ENCODE results near the gene CYSRT1.
"Not testable (repeated sequence)": the region's sequence is repeated elsewhere in the genome, so short reads cannot be mapped to it uniquely, and the experiment has no call there.

CYSRT1 gene

DNA sequence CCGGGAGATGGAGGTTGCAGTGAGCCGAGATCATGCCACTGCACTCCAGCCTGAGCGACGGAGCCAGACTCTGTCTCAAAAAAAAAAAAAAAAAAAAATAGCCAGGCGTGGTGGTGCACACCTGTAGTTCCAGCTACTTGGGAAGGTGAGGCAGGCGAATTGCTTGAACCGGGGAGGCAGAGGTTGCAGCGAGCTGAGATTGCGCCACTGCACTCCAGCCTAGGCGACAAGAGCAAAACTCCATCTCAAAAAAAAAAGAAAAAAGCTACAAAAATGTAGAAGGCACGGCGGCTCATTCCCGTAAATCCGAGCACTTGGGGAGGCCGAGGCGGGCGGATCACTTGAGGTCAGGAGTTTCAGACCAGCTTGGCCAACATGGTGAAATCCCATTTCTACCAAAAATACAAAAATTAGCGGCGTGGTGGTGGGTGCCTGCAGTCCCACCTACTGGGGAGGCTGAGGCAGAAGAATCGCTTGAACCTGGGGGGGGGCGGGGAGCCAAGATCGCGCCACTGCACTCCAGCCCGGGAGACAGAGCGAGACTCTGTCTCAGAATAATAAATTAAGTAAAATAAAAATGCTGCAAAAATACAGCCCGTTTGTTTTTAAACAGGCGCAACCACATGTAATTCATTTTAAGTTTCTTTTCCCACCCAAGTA, 14.7 kb downstream of the CYSRT1 start:
- DNase-seq: not testable (repeated sequence)

DNA sequence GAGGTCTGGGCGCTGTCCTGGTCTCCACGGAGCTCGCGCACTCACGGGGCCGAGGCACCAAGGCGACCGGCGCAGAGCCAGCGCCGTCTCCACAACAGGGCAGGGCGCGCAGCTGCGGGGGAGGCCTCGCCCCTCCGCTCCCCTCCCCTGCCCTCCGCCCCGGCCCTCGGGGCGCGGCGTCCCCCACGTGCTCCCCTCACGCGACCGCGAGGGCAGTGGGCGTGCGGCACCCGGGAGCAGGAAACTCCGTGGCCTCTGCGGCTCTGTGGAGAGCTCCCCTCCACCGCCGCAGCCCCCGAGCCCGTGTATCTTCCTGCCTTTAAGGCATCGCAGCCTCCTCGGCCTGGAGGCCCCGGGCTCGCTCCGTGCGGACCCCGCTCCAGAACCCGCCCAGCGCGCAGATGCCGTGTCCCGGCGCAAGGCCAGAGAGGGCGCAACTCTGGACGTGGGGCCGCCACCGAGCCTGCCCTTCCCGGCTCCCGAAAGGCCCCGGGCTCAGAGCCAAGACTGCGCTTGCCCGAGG, 15.4 kb downstream of the CYSRT1 start:
- DNase-seq: peak in 1 of 2 experiments; percentile 65

DNA sequence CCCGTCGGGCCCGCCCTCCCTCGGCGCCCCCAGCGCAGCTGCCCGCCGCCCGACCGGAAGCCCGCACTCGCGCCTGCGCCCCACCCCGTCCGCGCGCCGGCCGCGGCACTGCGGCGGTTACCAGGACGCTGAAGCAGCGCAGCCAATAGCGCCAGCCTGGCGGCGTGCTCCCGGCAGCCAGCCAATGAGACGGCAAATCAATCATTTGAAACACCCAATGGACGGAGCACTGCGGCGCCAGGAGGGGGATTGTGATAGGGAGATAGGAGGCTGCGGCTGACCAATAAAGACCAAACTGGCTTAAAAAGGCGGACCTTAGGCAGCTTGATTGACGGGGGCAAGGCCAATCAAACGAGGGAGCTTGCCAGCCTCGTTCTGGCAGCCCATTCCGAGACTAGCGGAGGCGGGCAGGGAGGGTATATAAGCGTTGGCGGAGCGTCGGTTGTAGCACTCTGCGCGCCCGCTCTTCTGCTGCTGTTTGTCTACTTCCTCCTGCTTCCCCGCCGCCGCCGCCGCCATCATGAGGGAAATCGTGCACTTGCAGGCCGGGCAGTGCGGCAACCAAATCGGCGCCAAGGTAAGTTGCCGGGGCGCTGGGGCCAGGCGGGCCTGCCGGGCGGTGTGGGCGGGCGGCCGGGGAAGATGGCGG, 16.0 kb downstream of the CYSRT1 start, which contains the start of gene TUBB4B:
TUBB4B (plus strand) TSS at position 447 of the 649 bp plus-strand sequence; CDS start at position 521, 74 bp downstream.
- peak; percentile 99 to 100 for DNase-seq

DNA sequence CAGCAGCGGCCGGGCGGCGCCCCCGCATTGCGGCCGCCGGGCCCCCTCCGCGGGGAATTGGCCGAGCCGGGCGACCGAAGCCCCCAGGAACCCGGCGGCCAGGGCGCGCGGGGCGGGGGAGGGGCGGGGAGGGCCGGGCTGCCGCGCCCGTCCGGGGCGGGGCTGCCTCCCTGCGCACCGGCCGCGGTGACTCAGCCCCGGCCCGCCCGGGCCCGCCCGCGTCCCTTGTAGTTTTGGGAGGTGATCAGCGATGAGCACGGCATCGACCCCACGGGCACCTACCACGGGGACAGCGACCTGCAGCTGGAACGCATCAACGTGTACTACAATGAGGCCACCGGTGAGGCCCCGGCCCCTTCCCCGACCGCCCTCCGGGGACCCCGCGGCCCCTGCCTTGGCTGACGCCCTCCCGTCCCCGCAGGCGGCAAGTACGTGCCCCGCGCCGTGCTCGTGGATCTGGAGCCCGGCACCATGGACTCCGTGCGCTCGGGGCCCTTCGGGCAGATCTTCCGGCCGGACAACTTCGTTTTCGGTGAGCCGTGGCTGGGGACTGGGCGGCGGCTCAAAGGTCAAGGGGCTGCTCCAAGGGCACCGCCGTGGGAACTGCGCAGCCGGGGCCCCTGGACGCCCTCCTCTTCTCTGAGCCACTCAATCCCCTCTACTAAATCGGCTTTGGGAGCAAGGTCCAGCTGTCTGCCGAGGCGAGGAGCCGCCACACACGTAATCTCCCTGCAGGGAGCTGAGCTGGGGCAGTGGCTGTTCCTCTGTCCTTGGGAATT, 16.7 kb downstream of the CYSRT1 start:
- DNase-seq: no peak

DNA sequence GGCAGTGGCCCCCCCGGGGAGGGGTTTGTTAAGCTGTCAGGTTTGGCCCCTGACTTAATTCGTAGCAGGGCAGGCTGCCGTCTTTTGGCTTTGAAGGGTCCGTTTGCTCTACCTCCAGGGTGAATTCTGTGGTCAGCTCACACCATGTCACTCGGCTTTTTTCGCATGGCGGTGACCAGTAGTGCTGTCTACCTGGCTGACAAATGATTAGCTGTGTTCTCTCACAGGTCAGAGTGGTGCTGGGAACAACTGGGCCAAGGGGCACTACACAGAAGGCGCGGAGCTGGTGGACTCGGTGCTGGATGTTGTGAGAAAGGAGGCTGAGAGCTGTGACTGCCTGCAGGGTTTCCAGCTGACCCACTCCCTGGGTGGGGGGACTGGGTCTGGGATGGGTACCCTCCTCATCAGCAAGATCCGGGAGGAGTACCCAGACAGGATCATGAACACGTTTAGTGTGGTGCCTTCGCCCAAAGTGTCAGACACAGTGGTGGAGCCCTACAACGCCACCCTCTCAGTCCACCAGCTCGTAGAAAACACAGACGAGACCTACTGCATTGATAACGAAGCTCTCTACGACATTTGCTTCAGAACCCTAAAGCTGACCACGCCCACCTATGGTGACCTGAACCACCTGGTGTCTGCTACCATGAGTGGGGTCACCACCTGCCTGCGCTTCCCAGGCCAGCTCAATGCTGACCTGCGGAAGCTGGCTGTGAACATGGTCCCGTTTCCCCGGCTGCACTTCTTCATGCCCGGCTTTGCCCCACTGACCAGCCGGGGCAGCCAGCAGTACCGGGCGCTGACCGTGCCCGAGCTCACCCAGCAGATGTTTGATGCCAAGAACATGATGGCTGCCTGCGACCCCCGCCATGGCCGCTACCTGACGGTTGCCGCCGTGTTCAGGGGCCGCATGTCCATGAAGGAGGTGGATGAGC, 17.6 kb downstream of the CYSRT1 start:
- no peak for DNase-seq

- DNase-seq: not testable (repeated sequence)
These were observed 18.3 kb downstream of the CYSRT1 start for GRCh38 chr9:137243266-137243625.

- no peak for DNase-seq
These were observed 18.9 kb downstream of the CYSRT1 start for GRCh38 chr9:137243626-137244485.

- DNase-seq: no peak
These were observed 19.8 kb downstream of the CYSRT1 start for GRCh38 chr9:137244486-137245449.

DNA sequence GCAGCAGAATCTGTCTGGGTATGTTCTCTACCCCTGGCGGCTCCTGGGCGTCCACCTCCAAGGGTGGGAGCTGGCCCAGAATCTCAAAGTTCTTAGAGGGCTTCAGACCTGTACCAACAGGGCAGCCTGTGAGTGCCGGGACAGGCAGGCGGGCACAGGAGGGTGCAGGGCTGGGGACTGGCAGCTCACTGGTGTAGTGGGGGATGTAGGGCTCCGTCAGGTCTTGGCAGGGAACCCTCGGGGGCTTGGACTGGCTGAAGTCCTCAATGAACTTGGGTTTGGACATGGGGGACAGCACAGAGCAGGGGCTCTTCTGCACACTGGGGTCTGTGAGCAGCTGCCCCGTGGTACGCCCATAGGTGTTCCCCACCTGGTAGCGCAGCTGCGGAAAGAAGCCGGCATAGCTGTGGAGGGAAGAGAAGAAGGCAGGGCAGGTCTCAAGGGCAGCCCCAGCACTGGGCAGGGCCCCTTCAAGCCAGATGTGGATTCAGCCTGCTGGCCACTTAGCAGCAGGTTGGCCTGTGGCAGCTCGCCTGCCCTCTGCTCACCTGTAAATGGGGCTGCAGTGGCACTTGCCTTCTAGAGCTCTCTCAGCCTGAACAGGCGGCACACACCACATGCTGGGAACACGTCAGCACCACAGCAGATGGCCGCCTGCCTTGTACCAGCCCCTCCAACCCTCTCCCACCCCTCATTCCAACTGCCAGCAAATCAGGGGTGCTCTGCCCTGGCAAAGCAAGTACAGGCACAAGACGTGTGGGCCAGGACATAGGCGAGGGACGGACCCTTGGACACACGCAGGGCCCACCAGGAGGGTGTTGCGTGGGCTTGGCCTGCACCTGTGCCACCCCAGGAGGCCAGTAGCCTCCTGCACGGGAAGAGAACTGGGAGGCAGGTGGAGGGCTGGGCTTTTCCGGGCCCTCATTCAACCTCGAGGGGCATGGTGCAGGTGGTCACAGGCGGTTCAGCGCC, 20.8 kb downstream of the CYSRT1 start:
- DNase-seq: no peak

- DNase-seq: no peak
These were observed 22.4 kb downstream of the CYSRT1 start for GRCh38 chr9:137247135-137247915.

DNA sequence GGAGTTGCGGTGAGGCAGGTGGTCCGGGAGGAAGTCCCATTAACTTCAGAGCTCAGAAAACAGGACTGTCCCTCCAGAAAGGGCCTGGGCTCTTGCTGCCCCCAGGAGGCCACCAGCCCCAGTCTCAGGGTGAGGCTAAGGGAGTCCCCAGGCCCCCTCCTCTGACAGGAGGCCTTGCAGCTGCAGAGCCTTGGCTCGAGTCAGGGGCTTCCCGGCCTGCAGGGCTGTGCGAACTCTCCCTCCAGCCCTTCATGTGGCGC, 22.9 kb downstream of the CYSRT1 start:
- no peak for DNase-seq

GRCh38 chr9:137250329-137251193, 25.6 kb downstream of the CYSRT1 start:
- no peak for DNase-seq

DNA sequence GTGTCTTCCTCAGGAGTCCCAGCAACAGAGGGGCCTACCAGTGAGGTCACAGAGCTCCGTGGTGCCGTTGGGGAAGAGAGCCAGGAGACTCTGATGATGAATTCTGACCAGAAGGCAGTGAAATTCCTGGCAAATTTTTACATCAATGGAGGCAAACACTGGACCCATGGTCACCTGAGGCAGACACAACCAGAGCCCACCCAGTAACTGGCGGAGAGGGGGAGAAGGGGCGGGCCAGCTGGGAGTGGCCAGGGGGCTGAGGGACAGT, 26.2 kb downstream of the CYSRT1 start, which contains the start of gene STPG3:
STPG3 (plus strand) TSS at position 93 of the 268 bp plus-strand sequence; CDS start at position 94, 1 bp downstream.
- no peak for DNase-seq

DNA sequence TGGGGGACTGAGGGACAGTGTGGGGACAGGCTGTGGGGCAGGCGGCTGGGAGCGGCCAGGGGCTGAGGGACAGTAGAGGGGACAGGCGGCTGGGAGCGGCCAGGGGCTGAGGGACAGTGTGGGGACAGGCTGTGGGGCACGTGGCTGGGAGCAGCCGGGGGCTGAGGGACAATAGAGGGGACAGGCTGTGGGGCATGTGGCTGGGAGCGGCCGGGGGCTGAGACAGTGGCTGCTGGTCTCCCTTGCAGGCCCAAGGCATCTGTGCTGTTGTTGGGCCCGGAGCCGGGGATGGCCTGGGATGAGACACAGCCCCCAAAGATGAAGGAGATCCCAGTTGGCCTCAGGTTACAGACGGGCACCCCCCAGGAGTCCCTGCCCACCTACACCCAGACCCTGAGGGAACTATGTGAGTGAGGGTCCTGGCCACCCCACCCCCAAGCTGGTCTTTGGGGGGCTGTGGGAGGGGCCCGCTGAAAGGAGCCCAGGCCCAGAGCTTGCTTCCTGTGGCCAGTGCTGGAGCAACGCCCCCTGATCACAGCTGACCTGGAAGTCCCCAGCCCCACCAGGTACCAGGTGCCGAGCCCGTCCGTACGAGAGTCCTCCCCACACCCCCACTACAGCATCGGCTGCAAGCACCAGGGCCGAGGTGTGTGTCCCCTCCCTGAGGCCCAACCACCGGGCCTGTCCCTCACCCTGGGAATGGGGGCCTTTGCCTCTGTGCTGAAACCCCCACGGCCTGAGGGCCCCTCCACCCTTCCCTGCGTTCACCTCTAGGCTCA, 26.7 kb downstream of the CYSRT1 start:
- no peak for DNase-seq

GRCh38 chr9:137252555-137253506, 27.9 kb downstream of the CYSRT1 start:
- DNase-seq: no peak

All from SHP77 (cell line).